OCI-LY1 (cell line): ENCODE results near the gene LRFN2.

ENCODE experiments used
- H2AFZ ChIP-seq: fragments of 200-600 bp; sonication (generic), shearing (Covaris generic); 2 replicates; pipeline ENCODE4 v1.6.0; 2014; ENCODE audit warnings: antibody characterized with exemption, mild to moderate bottlenecking, low read length
- H3F3A ChIP-seq: fragments of 200-600 bp; sonication (generic), shearing (Covaris generic); 2 replicates; pipeline ENCODE4 v1.6.0; 2014; ENCODE audit warnings: mild to moderate bottlenecking, antibody characterized with exemption, low read length, moderate library complexity; ENCODE audit not compliant: insufficient read depth
- H3K27ac ChIP-seq: fragments of 200-600 bp; sonication (generic); 2 replicates; pipeline ENCODE4 v1.5.1; 2014; ENCODE audit warnings: low read length, mixed run types, mild to moderate bottlenecking, low read depth; ENCODE audit not compliant: poor library complexity, severe bottlenecking
- H3K27me3 ChIP-seq: fragments of 200-600 bp; sonication (generic); 2 replicates; pipeline ENCODE4 v1.6.0; 2014; ENCODE audit warnings: antibody characterized with exemption, mild to moderate bottlenecking, low read length, moderate library complexity; ENCODE audit not compliant: insufficient read depth
- H3K36me3 ChIP-seq: fragments of 200-600 bp; sonication (generic); 2 replicates; pipeline ENCODE4 v1.6.1; 2014; ENCODE audit warnings: mild to moderate bottlenecking, antibody characterized with exemption, low read length, moderate library complexity, mixed read lengths; ENCODE audit not compliant: insufficient read depth
- H3K4me1 ChIP-seq: fragments of 200-600 bp; sonication (generic); 2 replicates; pipeline ENCODE4 v1.5.1; 2014; ENCODE audit warnings: mild to moderate bottlenecking, low read length, moderate library complexity; ENCODE audit not compliant: insufficient read depth, severe bottlenecking
- H3K4me2 ChIP-seq: fragments of 200-600 bp; sonication (generic), shearing (Covaris generic); 2 replicates; pipeline ENCODE4 v1.6.1; 2014; ENCODE audit warnings: low read length
- H3K4me3 ChIP-seq: fragments of 200-600 bp; sonication (generic); 2 replicates; pipeline ENCODE4 v1.5.1; 2014; ENCODE audit warnings: low read length, low read depth, mild to moderate bottlenecking, mixed read lengths; ENCODE audit not compliant: poor library complexity, severe bottlenecking
- H3K79me2 ChIP-seq: fragments of 200-600 bp; shearing (Covaris generic); 2 replicates; pipeline ENCODE4 v1.6.1; 2016; ENCODE audit warnings: mixed run types, low read length, mixed read lengths; ENCODE audit not compliant: insufficient read depth
- H3K9ac ChIP-seq: fragments of 200-600 bp; sonication (generic), shearing (Covaris generic); 2 replicates; pipeline ENCODE4 v1.6.1; 2014; ENCODE audit warnings: mild to moderate bottlenecking, low read length, mixed read lengths
- H3K9me2 ChIP-seq: fragments of 200-600 bp; sonication (generic), shearing (Covaris generic); 2 replicates; pipeline ENCODE4 v1.6.1; 2014; ENCODE audit warnings: low read depth, mild to moderate bottlenecking, low read length, mixed read lengths
- H3K9me3 ChIP-seq: fragments of 200-600 bp; shearing (Covaris generic); 2 replicates; pipeline ENCODE4 v1.6.1; 2014; ENCODE audit warnings: low read length, mixed read lengths
- H4K20me1 ChIP-seq: fragments of 200-600 bp; sonication (generic), shearing (Covaris generic); 2 replicates; pipeline ENCODE4 v1.6.0; 2016; ENCODE audit warnings: mild to moderate bottlenecking, low read length; ENCODE audit not compliant: insufficient read depth
- EZH2 ChIP-seq: fragments of 200-600 bp; sonication (generic), shearing (Covaris generic); IDR thresholded peaks from 2 replicates; pipeline ENCODE4 v1.8.0; 2017; ENCODE audit warnings: borderline replicate concordance, mixed run types, mild to moderate bottlenecking, antibody characterized with exemption, low read length, moderate library complexity, mixed read lengths
- TF ChIP-seq, protein P1 (sequence below): fragments of 200-600 bp; sonication (generic), shearing (Covaris generic); IDR thresholded peaks from 2 replicates; pipeline ENCODE4 v1.5.1; 2017; ENCODE audit warnings: mild to moderate bottlenecking, antibody characterized with exemption, low read length, moderate library complexity, mixed read lengths

The LRFN2 gene

DNA sequence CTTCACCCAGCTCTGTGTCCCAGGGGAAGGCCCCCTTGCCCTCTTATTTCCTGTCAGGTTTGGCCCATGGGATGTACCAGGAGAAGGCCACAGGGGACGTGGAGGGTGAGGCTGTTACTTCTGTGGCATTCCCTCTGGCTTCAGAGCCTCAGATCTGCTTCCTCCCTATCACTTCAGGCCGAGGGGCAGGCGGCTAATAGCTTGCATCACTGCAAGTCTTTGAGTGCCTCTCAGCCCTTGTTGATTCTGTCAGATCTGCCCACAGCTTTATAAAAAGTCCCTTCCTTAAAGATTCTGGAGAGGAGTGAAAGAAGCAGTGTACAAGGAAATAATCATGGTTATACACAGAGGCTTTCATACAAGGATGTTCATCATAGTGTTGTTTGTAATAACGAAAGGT is 86.9 kb downstream of the LRFN2 start:
- Histone ChIP-seq H3K9me3 (no peaks in the 10 kb centered on the region), H3K9me2 (no peaks in the 10 kb centered on the region), H3K9ac (no peak overlapping the region), H3K4me1 (no peaks in the 10 kb centered on the region), H3F3A (no peaks in the 10 kb centered on the region), H3K27ac (no peak overlapping the region), H4K20me1 (no peaks in the 10 kb centered on the region), H3K36me3 (no peaks in the 10 kb centered on the region), H3K27me3 (no peaks in the 10 kb centered on the region), H2AFZ (no peak overlapping the region), H3K4me2 (no peak overlapping the region), H3K79me2 (no peaks in the 10 kb centered on the region), H3K4me3 (no peak overlapping the region)
- TF ChIP-seq, protein P1, sequence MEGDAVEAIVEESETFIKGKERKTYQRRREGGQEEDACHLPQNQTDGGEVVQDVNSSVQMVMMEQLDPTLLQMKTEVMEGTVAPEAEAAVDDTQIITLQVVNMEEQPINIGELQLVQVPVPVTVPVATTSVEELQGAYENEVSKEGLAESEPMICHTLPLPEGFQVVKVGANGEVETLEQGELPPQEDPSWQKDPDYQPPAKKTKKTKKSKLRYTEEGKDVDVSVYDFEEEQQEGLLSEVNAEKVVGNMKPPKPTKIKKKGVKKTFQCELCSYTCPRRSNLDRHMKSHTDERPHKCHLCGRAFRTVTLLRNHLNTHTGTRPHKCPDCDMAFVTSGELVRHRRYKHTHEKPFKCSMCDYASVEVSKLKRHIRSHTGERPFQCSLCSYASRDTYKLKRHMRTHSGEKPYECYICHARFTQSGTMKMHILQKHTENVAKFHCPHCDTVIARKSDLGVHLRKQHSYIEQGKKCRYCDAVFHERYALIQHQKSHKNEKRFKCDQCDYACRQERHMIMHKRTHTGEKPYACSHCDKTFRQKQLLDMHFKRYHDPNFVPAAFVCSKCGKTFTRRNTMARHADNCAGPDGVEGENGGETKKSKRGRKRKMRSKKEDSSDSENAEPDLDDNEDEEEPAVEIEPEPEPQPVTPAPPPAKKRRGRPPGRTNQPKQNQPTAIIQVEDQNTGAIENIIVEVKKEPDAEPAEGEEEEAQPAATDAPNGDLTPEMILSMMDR, result no peak
- no peak for TF ChIP-seq EZH2

DNA sequence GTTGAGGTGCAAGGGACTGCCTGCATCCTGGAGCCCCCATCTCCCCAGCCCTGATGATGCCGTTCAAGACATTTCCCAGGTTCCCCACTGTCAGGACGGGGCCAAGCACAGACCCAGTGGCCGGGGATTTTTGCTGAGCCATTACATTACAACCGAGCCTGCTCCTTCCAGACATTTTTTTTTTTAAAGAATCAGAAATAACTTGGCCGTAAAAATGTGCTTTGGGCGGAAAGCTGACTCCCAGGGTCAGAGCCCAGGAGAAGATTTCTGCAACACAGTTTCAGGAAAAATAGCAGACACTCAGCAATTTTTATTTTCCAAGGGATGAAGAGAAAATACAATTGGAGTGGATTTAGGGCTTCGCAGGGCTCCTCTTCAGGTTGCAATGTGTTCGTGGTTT is 87.9 kb downstream of the LRFN2 start:
- Histone ChIP-seq H3F3A (no peaks in the 10 kb centered on the region), H3K4me3 (no peak overlapping the region), H3K9ac (no peak overlapping the region), H3K4me2 (no peak overlapping the region), H2AFZ (no peak overlapping the region), H3K27me3 (no peaks in the 10 kb centered on the region), H3K4me1 (no peaks in the 10 kb centered on the region), H3K36me3 (no peaks in the 10 kb centered on the region), H4K20me1 (no peaks in the 10 kb centered on the region), H3K9me3 (no peaks in the 10 kb centered on the region), H3K9me2 (no peaks in the 10 kb centered on the region), H3K79me2 (no peaks in the 10 kb centered on the region), H3K27ac (no peak overlapping the region)
- TF ChIP-seq, protein P1, result no peak
- TF ChIP-seq EZH2, result no peak

DNA sequence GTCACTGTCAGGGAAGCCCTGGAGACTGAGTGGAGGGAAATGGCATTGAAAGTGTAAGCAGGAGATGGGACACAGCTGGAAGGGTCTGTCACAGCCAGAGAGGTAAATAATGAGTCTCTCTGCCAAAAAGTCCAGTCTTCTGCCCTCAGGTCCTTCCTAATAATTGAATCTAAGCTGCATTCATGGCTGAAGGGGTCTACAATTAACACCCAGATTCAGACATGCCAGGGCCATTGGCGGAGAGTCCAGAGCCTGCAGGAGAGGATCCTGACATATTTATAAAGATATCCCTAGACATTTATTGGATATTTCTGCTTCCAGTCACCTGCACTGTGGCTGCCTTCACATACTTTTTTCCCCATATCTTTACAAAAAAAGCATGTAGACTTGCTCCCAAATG is 89.0 kb downstream of the LRFN2 start:
- H3K9me2 ChIP-seq, result no peaks in the 10 kb centered on the region
- H3K36me3 ChIP-seq, result no peaks in the 10 kb centered on the region
- no peaks in the 10 kb centered on the region for H3K9me3 ChIP-seq
- no peaks in the 10 kb centered on the region for H3F3A ChIP-seq
- no peak overlapping the region for H3K9ac ChIP-seq
- no peaks in the 10 kb centered on the region for H4K20me1 ChIP-seq
- H3K79me2 ChIP-seq, result no peaks in the 10 kb centered on the region
- H3K4me2 ChIP-seq, result no peak overlapping the region
- H3K27me3 ChIP-seq, result no peaks in the 10 kb centered on the region
- H2AFZ ChIP-seq, result no peak overlapping the region
- H3K27ac ChIP-seq, result no peak overlapping the region
- H3K4me3 ChIP-seq, result no peak overlapping the region
- no peaks in the 10 kb centered on the region for H3K4me1 ChIP-seq
- no peak for TF ChIP-seq EZH2
- TF ChIP-seq, protein P1, result no peak
